GM21423 (cell line): Measurements from ENCODE around the gene LDLRAD3.
"Not testable (repeated sequence)": the region's sequence is repeated elsewhere in the genome, so short reads cannot be mapped to it uniquely, and the experiment has no call there.

Experiments
- ATAC-seq: cut with Tn5 transposase; IDR thresholded peaks from one replicate; pipeline ENCODE4 v1.9.1; 2021; ENCODE audit warnings: mild to moderate bottlenecking, moderate library complexity; ENCODE audit not compliant: unreplicated experiment

Gene LDLRAD3

GRCh38 chr11:36155124-36155561 is 211.3 kb downstream of the LDLRAD3 start:
- ATAC-seq = no peak

GRCh38 chr11:36155770-36156160 is 211.9 kb downstream of the LDLRAD3 start:
- ATAC-seq = no peak

GRCh38 chr11:36156161-36156816 is 212.4 kb downstream of the LDLRAD3 start:
- ATAC-seq = no peak

- ATAC-seq = no peak
These were observed 213.1 kb downstream of the LDLRAD3 start for GRCh38 chr11:36156817-36157519.

GRCh38 chr11:36160091-36160490 is 216.2 kb downstream of the LDLRAD3 start:
- no peak for ATAC-seq

- ATAC-seq = no peak
These were observed 217.7 kb downstream of the LDLRAD3 start for GRCh38 chr11:36161572-36161971.

- ATAC-seq = no peak
These were observed 218.4 kb downstream of the LDLRAD3 start for GRCh38 chr11:36162006-36162882.

GRCh38 chr11:36162883-36163434 is 219.1 kb downstream of the LDLRAD3 start:
- ATAC-seq = no peak

- no peak for ATAC-seq
These were observed 220.8 kb downstream of the LDLRAD3 start for GRCh38 chr11:36164506-36165250.

- no peak for ATAC-seq
These were observed 221.9 kb downstream of the LDLRAD3 start for GRCh38 chr11:36165621-36166397.

- no peak for ATAC-seq
These were observed 223.2 kb downstream of the LDLRAD3 start for GRCh38 chr11:36167073-36167472.

GRCh38 chr11:36167729-36168128 is 223.9 kb downstream of the LDLRAD3 start:
- no peak for ATAC-seq

GRCh38 chr11:36177836-36178235 is 234.0 kb downstream of the LDLRAD3 start:
- ATAC-seq = no peak

GRCh38 chr11:36186340-36187175 is 242.7 kb downstream of the LDLRAD3 start:
- no peak for ATAC-seq

GRCh38 chr11:36187622-36188021 is 243.8 kb downstream of the LDLRAD3 start:
- ATAC-seq = no peak

- ATAC-seq = not testable (repeated sequence)
These were observed 245.9 kb downstream of the LDLRAD3 start for GRCh38 chr11:36189735-36190134.

GRCh38 chr11:36191941-36192340 is 248.1 kb downstream of the LDLRAD3 start:
- no peak for ATAC-seq

GRCh38 chr11:36192425-36193289 is 248.8 kb downstream of the LDLRAD3 start:
- ATAC-seq = no peak
